Adipose tissue (tissue), 3 donors: ENCODE results near the gene BCAS1. TPM values are rescaled to one million over a fixed set of nuclear protein-coding genes. Genes with fewer than 3 reads are reported as not detected.

Source experiments
- H3K27ac ChIP-seq: one replicate; pipeline ENCODE4 v1.5.1; 2013; ENCODE audit warnings: low read depth, low read length
- WGBS, 3 donors: extraction: QIAGEN DNeasy Blood & Tissue Kit; methylation state at CpG; one replicate each; pipeline ENCODE4 v1.1.7; 2013; 5-methylcytosine and 5-hydroxymethylcytosine counted together
- polyA plus RNA-seq, 3 donors: library from polyadenylated mRNA; stranded (reverse); fragments of 200-250 nt; gene quantifications; one replicate each; pipeline ENCODE4 v1.2.3, GENCODE V29; 2013
- donor health status: healthy with polysubstance abuse.
- donor health status: Bipolar disorder and iron deficiency.
- donor health status: healthy.

Gene BCAS1
- polyA plus RNA-seq, 3 donors: 0.24 to 4.8 (median 1.9) TPM

- WGBS, 3 donors: 57 to 78% (median 72%) methylated on average over 3 of the region's 3 CpGs
- H3K27ac ChIP-seq: no peak overlapping the region
Observed at GRCh38 chr20:53930651-53931504, 139.5 kb downstream of the BCAS1 start.

- no peak overlapping the region for H3K27ac ChIP-seq
- WGBS, 3 donors: 88 to 91% (median 89%) methylated on average over 6 of the region's 6 CpGs
Observed at GRCh38 chr20:53929974-53930650, 140.3 kb downstream of the BCAS1 start.

GRCh38 chr20:53929399-53929798, 141.0 kb downstream of the BCAS1 start:
- H3K27ac ChIP-seq: no peak overlapping the region
- 82 to 93% (median 84%) methylated on average over 2 of the region's 2 CpGs for WGBS, 3 donors

- H3K27ac ChIP-seq: no peak overlapping the region
- 79 to 92% (median 90%) methylated on average over 7 of the region's 7 CpGs for WGBS, 3 donors
Observed at GRCh38 chr20:53927990-53928389, 142.4 kb downstream of the BCAS1 start.

GRCh38 chr20:53926428-53927028, 143.9 kb downstream of the BCAS1 start:
- H3K27ac ChIP-seq: no peak overlapping the region
- WGBS, 3 donors: 36 to 46% (median 38%) methylated on average over 5 of the region's 5 CpGs

- H3K27ac ChIP-seq: no peak overlapping the region
- 89 to 90% (median 90%) methylated on average over 12 of the region's 12 CpGs for WGBS, 3 donors
Observed at GRCh38 chr20:53925651-53926401, 144.6 kb downstream of the BCAS1 start.

GRCh38 chr20:53923566-53924369, 146.6 kb downstream of the BCAS1 start:
- WGBS, 3 donors: 71 to 88% (median 72%) methylated on average over 7 of the region's 7 CpGs
- peak overlapping the region; percentile 26 for H3K27ac ChIP-seq

GRCh38 chr20:53922901-53923314, 147.5 kb downstream of the BCAS1 start:
- no peak overlapping the region for H3K27ac ChIP-seq
- 8 to 61% (median 13%) methylated on average over 4 of the region's 4 CpGs for WGBS, 3 donors

GRCh38 chr20:53921443-53921973, 148.9 kb downstream of the BCAS1 start:
- 74 to 77% (median 75%) methylated on average over 12 of the region's 12 CpGs for WGBS, 3 donors
- H3K27ac ChIP-seq: no peak overlapping the region

GRCh38 chr20:53920647-53921245, 149.6 kb downstream of the BCAS1 start:
- H3K27ac ChIP-seq: no peak overlapping the region
- WGBS, 3 donors: 78 to 88% (median 87%) methylated on average over 12 of the region's 12 CpGs

GRCh38 chr20:53919886-53920285, 150.5 kb downstream of the BCAS1 start:
- 98 to 99% (median 98%) methylated on average over 10 of the region's 10 CpGs for WGBS, 3 donors
- no peak overlapping the region for H3K27ac ChIP-seq

GRCh38 chr20:53918949-53919361, 151.4 kb downstream of the BCAS1 start:
- 80 to 89% (median 88%) methylated on average over 11 of the region's 11 CpGs for WGBS, 3 donors

GRCh38 chr20:53918020-53918311, 152.4 kb downstream of the BCAS1 start:
- no peak overlapping the region for H3K27ac ChIP-seq

More at GRCh38 chr20:53918949-53919361, 151.4 kb downstream of the BCAS1 start:
- no peak overlapping the region for H3K27ac ChIP-seq

- H3K27ac ChIP-seq: no peak overlapping the region
- 21 to 51% (median 24%) methylated on average over 10 of the region's 10 CpGs for WGBS, 3 donors
Observed at GRCh38 chr20:53917145-53918019, 153.0 kb downstream of the BCAS1 start.

GRCh38 chr20:53916173-53916512, 154.3 kb downstream of the BCAS1 start:
- WGBS, 3 donors: 53 to 70% (median 61%) methylated on average over 2 of the region's 2 CpGs
- H3K27ac ChIP-seq: no peak overlapping the region

- WGBS, 3 donors: 0% methylated on average over 24 of the region's 24 CpGs
Observed at GRCh38 chr20:53915446-53916172, 154.8 kb downstream of the BCAS1 start.

More at GRCh38 chr20:53915446-53916172, 154.8 kb downstream of the BCAS1 start:
- no peak overlapping the region for H3K27ac ChIP-seq
